Panc1 (cell line): ENCODE measurements around the gene BBC3.

Experiments
- TF ChIP-seq, protein P1 (sequence below): fragments of 450-650 bp; IDR thresholded peaks from 2 replicates; pipeline ENCODE4 v1.5.1; 2017; ENCODE audit warnings: mild to moderate bottlenecking
- TF ChIP-seq, protein P2 (sequence below), 2 experiments: IDR thresholded peaks; 2 replicates each; pipeline ENCODE4 v1.6.1; 2011 to 2012; ENCODE audit warnings: low read depth in 2 of 2, control low read depth in 1 of 2, low read length in 1 of 2, mild to moderate bottlenecking in 1 of 2, moderate library complexity in 1 of 2; ENCODE audit not compliant: insufficient read depth in 1 of 2

DNA sequence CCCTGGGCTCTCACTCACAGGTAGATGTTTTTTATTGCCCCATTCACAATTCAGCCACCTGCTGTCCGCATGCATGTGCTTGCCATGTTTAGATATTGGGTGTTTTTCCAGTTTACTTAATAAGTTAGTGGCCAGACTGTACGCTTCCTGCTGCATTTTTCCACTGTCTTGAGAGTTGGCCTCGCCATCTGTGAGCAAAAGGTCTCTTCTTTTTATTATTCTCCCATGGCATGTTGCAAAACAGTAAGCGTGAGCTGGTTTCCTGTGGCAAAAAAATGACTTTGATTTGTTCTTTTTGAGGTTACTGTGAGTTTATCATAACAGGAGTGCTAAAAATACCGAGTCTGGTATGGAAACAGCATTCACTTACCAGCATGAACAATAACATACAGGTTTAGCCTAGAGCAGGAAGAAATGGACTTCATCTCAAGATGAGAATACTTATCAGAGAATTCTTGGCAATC lies 54.3 kb downstream of the BBC3 start:
- TF ChIP-seq, protein P1, sequence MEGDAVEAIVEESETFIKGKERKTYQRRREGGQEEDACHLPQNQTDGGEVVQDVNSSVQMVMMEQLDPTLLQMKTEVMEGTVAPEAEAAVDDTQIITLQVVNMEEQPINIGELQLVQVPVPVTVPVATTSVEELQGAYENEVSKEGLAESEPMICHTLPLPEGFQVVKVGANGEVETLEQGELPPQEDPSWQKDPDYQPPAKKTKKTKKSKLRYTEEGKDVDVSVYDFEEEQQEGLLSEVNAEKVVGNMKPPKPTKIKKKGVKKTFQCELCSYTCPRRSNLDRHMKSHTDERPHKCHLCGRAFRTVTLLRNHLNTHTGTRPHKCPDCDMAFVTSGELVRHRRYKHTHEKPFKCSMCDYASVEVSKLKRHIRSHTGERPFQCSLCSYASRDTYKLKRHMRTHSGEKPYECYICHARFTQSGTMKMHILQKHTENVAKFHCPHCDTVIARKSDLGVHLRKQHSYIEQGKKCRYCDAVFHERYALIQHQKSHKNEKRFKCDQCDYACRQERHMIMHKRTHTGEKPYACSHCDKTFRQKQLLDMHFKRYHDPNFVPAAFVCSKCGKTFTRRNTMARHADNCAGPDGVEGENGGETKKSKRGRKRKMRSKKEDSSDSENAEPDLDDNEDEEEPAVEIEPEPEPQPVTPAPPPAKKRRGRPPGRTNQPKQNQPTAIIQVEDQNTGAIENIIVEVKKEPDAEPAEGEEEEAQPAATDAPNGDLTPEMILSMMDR: no peak
- TF ChIP-seq, protein P2, sequence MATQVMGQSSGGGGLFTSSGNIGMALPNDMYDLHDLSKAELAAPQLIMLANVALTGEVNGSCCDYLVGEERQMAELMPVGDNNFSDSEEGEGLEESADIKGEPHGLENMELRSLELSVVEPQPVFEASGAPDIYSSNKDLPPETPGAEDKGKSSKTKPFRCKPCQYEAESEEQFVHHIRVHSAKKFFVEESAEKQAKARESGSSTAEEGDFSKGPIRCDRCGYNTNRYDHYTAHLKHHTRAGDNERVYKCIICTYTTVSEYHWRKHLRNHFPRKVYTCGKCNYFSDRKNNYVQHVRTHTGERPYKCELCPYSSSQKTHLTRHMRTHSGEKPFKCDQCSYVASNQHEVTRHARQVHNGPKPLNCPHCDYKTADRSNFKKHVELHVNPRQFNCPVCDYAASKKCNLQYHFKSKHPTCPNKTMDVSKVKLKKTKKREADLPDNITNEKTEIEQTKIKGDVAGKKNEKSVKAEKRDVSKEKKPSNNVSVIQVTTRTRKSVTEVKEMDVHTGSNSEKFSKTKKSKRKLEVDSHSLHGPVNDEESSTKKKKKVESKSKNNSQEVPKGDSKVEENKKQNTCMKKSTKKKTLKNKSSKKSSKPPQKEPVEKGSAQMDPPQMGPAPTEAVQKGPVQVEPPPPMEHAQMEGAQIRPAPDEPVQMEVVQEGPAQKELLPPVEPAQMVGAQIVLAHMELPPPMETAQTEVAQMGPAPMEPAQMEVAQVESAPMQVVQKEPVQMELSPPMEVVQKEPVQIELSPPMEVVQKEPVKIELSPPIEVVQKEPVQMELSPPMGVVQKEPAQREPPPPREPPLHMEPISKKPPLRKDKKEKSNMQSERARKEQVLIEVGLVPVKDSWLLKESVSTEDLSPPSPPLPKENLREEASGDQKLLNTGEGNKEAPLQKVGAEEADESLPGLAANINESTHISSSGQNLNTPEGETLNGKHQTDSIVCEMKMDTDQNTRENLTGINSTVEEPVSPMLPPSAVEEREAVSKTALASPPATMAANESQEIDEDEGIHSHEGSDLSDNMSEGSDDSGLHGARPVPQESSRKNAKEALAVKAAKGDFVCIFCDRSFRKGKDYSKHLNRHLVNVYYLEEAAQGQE (IDR thresholded peaks at IDR 0.05; ENCODE audit: insufficient read depth in 1 of 2, low read depth in 2 of 2, low read length in 1 of 2): no peak
